ENCODE measurements around the gene RPL27. TPM values are rescaled to one million over a fixed set of nuclear protein-coding genes. Genes with fewer than 3 reads are reported as not detected.

Gene RPL27
- total RNA-seq, 1 donor from 2014 or later: 1,045 TPM

- Mint-ChIP-seq H3K4me1 (peaks cover 33% of the 10 kb centered on the region), H3K36me3 (ENCODE audit: low read depth) (no peaks in the 10 kb centered on the region), H3K27me3 (ENCODE audit: low read depth) (no peaks in the 10 kb centered on the region), H3K9me3 (no peaks in the 10 kb centered on the region), H3K27ac (ENCODE audit: unreplicated experiment) (peak within 1 kb of the TSS; percentile 97), H3K4me3 (peak within 1 kb of the TSS; percentile 96)
- no peak for DNase-seq (ENCODE audit: low read depth, low spot score)
- no peak for TF ChIP-seq CTCF (conservative IDR thresholded peaks at IDR 0.05)
These were observed 18.5 kb upstream of the RPL27 start, which contains the start of gene PTGES3L for GRCh38 chr17:42979511-42980273. PTGES3L (minus strand) TSS chr17:42980080; CDS start chr17:42980053, 27 bp downstream.

- TF ChIP-seq CTCF (conservative IDR thresholded peaks at IDR 0.05): no peak
- peak; percentile 83 for DNase-seq (ENCODE audit: low read depth, low spot score)
- peaks cover 33% of the 10 kb centered on the region for H3K4me1 Mint-ChIP-seq
- H3K9me3 Mint-ChIP-seq: no peaks in the 10 kb centered on the region
- peak within 1 kb of the TSS; percentile 96 for H3K4me3 Mint-ChIP-seq
- peak within 1 kb of the TSS; percentile 97 for H3K27ac Mint-ChIP-seq (ENCODE audit: unreplicated experiment)
- no peaks in the 10 kb centered on the region for H3K36me3 Mint-ChIP-seq (ENCODE audit: low read depth)
- H3K27me3 Mint-ChIP-seq (ENCODE audit: low read depth): no peaks in the 10 kb centered on the region
These were observed 17.9 kb upstream of the RPL27 start, which contains the start of gene RUNDC1 for GRCh38 chr17:42980274-42980765. RUNDC1 (plus strand) TSS chr17:42980565; CDS start chr17:42980577, 12 bp downstream.

GRCh38 chr17:42980766-42981397 lies 17.3 kb upstream of the RPL27 start:
- H3K36me3 Mint-ChIP-seq (ENCODE audit: low read depth): no peaks in the 10 kb centered on the region
- no peaks in the 10 kb centered on the region for H3K9me3 Mint-ChIP-seq
- H3K27ac Mint-ChIP-seq (ENCODE audit: unreplicated experiment): peak overlapping the region; percentile 54
- DNase-seq (ENCODE audit: low read depth, low spot score): peak; percentile 19
- no peak for TF ChIP-seq CTCF (conservative IDR thresholded peaks at IDR 0.05)
- peak overlapping the region; percentile 89 for H3K4me3 Mint-ChIP-seq
- peaks cover 33% of the 10 kb centered on the region for H3K4me1 Mint-ChIP-seq
- no peaks in the 10 kb centered on the region for H3K27me3 Mint-ChIP-seq (ENCODE audit: low read depth)

- no peaks in the 10 kb centered on the region for H3K36me3 Mint-ChIP-seq (ENCODE audit: low read depth)
- no peaks in the 10 kb centered on the region for H3K9me3 Mint-ChIP-seq
- H3K27ac Mint-ChIP-seq (ENCODE audit: unreplicated experiment): no peak overlapping the region
- peak overlapping the region; percentile 89 for H3K4me3 Mint-ChIP-seq
- DNase-seq (ENCODE audit: low read depth, low spot score): no peak
- H3K4me1 Mint-ChIP-seq: peaks cover 33% of the 10 kb centered on the region
- H3K27me3 Mint-ChIP-seq (ENCODE audit: low read depth): no peaks in the 10 kb centered on the region
- TF ChIP-seq CTCF (conservative IDR thresholded peaks at IDR 0.05): no peak
These were observed 16.0 kb upstream of the RPL27 start for GRCh38 chr17:42982266-42982665.

GRCh38 chr17:42985225-42985624 lies 13.0 kb upstream of the RPL27 start:
- H3K4me1 Mint-ChIP-seq: peaks cover 18% of the 10 kb centered on the region
- H3K9me3 Mint-ChIP-seq: no peaks in the 10 kb centered on the region
- H3K27ac Mint-ChIP-seq (ENCODE audit: unreplicated experiment): no peak overlapping the region
- DNase-seq (ENCODE audit: low read depth, low spot score): no peak
- no peak for TF ChIP-seq CTCF (conservative IDR thresholded peaks at IDR 0.05)
- peaks cover 3% of the 10 kb centered on the region for H3K36me3 Mint-ChIP-seq (ENCODE audit: low read depth)
- H3K27me3 Mint-ChIP-seq (ENCODE audit: low read depth): no peaks in the 10 kb centered on the region
- no peak overlapping the region for H3K4me3 Mint-ChIP-seq
